Karpas-422 (cell line): Measurements from ENCODE around the gene MTA1. TPM values are rescaled to one million over a fixed set of nuclear protein-coding genes. Genes with fewer than 3 reads are reported as not detected.

Source experiments
- DNase-seq: peaks from one replicate; pipeline ENCODE4 v3.0.0-alpha.2; 2015
- H2AFZ ChIP-seq: fragments of 200-600 bp; sonication (generic); 2 replicates; pipeline ENCODE4 v1.6.1; 2014; ENCODE audit warnings: antibody characterized with exemption, low read length, mixed read lengths
- H3K27ac ChIP-seq: fragments of 200-600 bp; sonication (generic); 2 replicates; pipeline ENCODE4 v1.5.1; 2014; ENCODE audit warnings: mild to moderate bottlenecking, low read length, moderate library complexity
- H3K27me3 ChIP-seq: fragments of 200-600 bp; sonication (generic); 2 replicates; pipeline ENCODE4 v1.6.1; 2014; ENCODE audit warnings: low read length, mixed read lengths
- H3K36me3 ChIP-seq: fragments of 200-600 bp; sonication (generic); 2 replicates; pipeline ENCODE4 v1.6.1; 2014; ENCODE audit warnings: low read length, mixed read lengths; ENCODE audit not compliant: insufficient read depth
- H3K4me1 ChIP-seq: fragments of 200-600 bp; sonication (generic); 2 replicates; pipeline ENCODE4 v1.6.1; 2014; ENCODE audit warnings: mild to moderate bottlenecking, low read length, mixed read lengths
- H3K4me2 ChIP-seq: fragments of 200-600 bp; sonication (generic); 2 replicates; pipeline ENCODE4 v1.6.1; 2014; ENCODE audit warnings: low read length, low read depth, mild to moderate bottlenecking; ENCODE audit not compliant: poor library complexity, severe bottlenecking
- H3K4me3 ChIP-seq: fragments of 200-600 bp; sonication (generic); 2 replicates; pipeline ENCODE4 v1.5.1; 2014; ENCODE audit warnings: mild to moderate bottlenecking, antibody characterized with exemption, low read length, mixed read lengths
- H3K79me2 ChIP-seq: fragments of 200-600 bp; sonication (generic); 2 replicates; pipeline ENCODE4 v1.6.1; 2014; ENCODE audit warnings: mild to moderate bottlenecking, low read length, mixed read lengths
- H3K9ac ChIP-seq: fragments of 200-600 bp; sonication (generic); 2 replicates; pipeline ENCODE4 v1.6.0; 2014; ENCODE audit warnings: low read length
- H3K9me2 ChIP-seq: fragments of 200-600 bp; sonication (generic), shearing (Covaris generic); replicated peaks from 2 replicates; pipeline ENCODE4 v1.6.0; 2014; ENCODE audit warnings: mild to moderate bottlenecking, low read length, moderate library complexity; ENCODE audit not compliant: insufficient read depth
- H3K9me3 ChIP-seq: fragments of 300-700, 200-600 bp; sonication (generic); 2 replicates; pipeline ENCODE4 v1.6.1; 2014; ENCODE audit warnings: low read length, mixed read lengths
- H4K20me1 ChIP-seq: fragments of 200-600 bp; sonication (generic); 2 replicates; pipeline ENCODE4 v1.6.1; 2014; ENCODE audit warnings: mild to moderate bottlenecking, antibody characterized with exemption, low read length, low read depth; ENCODE audit not compliant: insufficient read depth
- total RNA-seq: library from RNA; depleted of rRNA; stranded (reverse); fragments of >200 nt; shearing (Covaris generic); gene quantifications from 2 replicates; pipeline ENCODE4 v1.2.3, GENCODE V29; 2014; ENCODE audit warnings: low replicate concordance

Gene MTA1
- total RNA-seq, 1 experiment from 2014 or later = 94.6 TPM

- Histone ChIP-seq H3K27ac (no peak overlapping the region), H3K27me3 (no peaks in the 10 kb centered on the region), H4K20me1 (0 out of 2 replicates have a peak, but pooled peaks cover 9% of the 10 kb centered on the region), H3K79me2 (no peaks in the 10 kb centered on the region), H2AFZ (no peak overlapping the region), H3K9ac (no peak overlapping the region), H3K4me3 (no peak overlapping the region), H3K9me2 (no peaks in the 10 kb centered on the region), H3K36me3 (no peaks in the 10 kb centered on the region), H3K4me1 (0 out of 2 replicates have a peak, but pooled peaks cover 2% of the 10 kb centered on the region), H3K9me3 (no peaks in the 10 kb centered on the region), H3K4me2 (no peak overlapping the region)
- no peak for DNase-seq
Measured at GRCh38 chr14:105389976-105390848, 29.4 kb upstream of the MTA1 start.

GRCh38 chr14:105390849-105391500, 28.7 kb upstream of the MTA1 start:
- H3K4me2 ChIP-seq = no peak overlapping the region
- H3K36me3 ChIP-seq = no peaks in the 10 kb centered on the region
- 0 out of 2 replicates have a peak, but pooled peaks cover 2% of the 10 kb centered on the region for H3K4me1 ChIP-seq
- H3K9me2 ChIP-seq = no peaks in the 10 kb centered on the region
- no peaks in the 10 kb centered on the region for H3K9me3 ChIP-seq
- H3K27me3 ChIP-seq = no peaks in the 10 kb centered on the region
- H3K27ac ChIP-seq = no peak overlapping the region
- no peaks in the 10 kb centered on the region for H3K79me2 ChIP-seq
- H3K4me3 ChIP-seq = no peak overlapping the region
- H4K20me1 ChIP-seq = 0 out of 2 replicates have a peak, but pooled peaks cover 9% of the 10 kb centered on the region
- DNase-seq = no peak
- H3K9ac ChIP-seq = no peak overlapping the region
- no peak overlapping the region for H2AFZ ChIP-seq

GRCh38 chr14:105391541-105391940, 28.1 kb upstream of the MTA1 start:
- no peaks in the 10 kb centered on the region for H3K9me2 ChIP-seq
- H3K4me2 ChIP-seq = no peak overlapping the region
- DNase-seq = no peak
- no peak overlapping the region for H3K27ac ChIP-seq
- no peak overlapping the region for H2AFZ ChIP-seq
- no peaks in the 10 kb centered on the region for H3K9me3 ChIP-seq
- H3K36me3 ChIP-seq = no peaks in the 10 kb centered on the region
- H3K79me2 ChIP-seq = no peaks in the 10 kb centered on the region
- no peaks in the 10 kb centered on the region for H3K27me3 ChIP-seq
- H3K4me1 ChIP-seq = 0 out of 2 replicates have a peak, but pooled peaks cover 2% of the 10 kb centered on the region
- H3K9ac ChIP-seq = no peak overlapping the region
- 0 out of 2 replicates have a peak, but pooled peaks cover 9% of the 10 kb centered on the region for H4K20me1 ChIP-seq
- H3K4me3 ChIP-seq = no peak overlapping the region

- Histone ChIP-seq H3K36me3 (no peaks in the 10 kb centered on the region), H3K9me2 (no peaks in the 10 kb centered on the region), H3K27ac (no peak overlapping the region), H3K9me3 (no peaks in the 10 kb centered on the region), H3K79me2 (no peaks in the 10 kb centered on the region), H2AFZ (no peak overlapping the region), H3K4me1 (peaks cover 4% of the 10 kb centered on the region), H3K9ac (no peak overlapping the region), H3K4me3 (no peak overlapping the region), H3K27me3 (no peaks in the 10 kb centered on the region), H3K4me2 (no peak overlapping the region), H4K20me1 (0 out of 2 replicates have a peak, but pooled peaks cover 9% of the 10 kb centered on the region)
- DNase-seq = no peak
Measured at GRCh38 chr14:105392131-105393090, 27.2 kb upstream of the MTA1 start.

GRCh38 chr14:105393151-105393550, 26.5 kb upstream of the MTA1 start:
- no peak overlapping the region for H3K27ac ChIP-seq
- no peak overlapping the region for H3K4me2 ChIP-seq
- H3K36me3 ChIP-seq = no peaks in the 10 kb centered on the region
- no peak for DNase-seq
- no peak overlapping the region for H3K4me3 ChIP-seq
- H3K79me2 ChIP-seq = no peaks in the 10 kb centered on the region
- no peaks in the 10 kb centered on the region for H3K27me3 ChIP-seq
- no peaks in the 10 kb centered on the region for H3K9me2 ChIP-seq
- no peak overlapping the region for H3K9ac ChIP-seq
- H4K20me1 ChIP-seq = 0 out of 2 replicates have a peak, but pooled peaks cover 9% of the 10 kb centered on the region
- no peak overlapping the region for H2AFZ ChIP-seq
- no peaks in the 10 kb centered on the region for H3K9me3 ChIP-seq
- peaks cover 11% of the 10 kb centered on the region for H3K4me1 ChIP-seq

DNA sequence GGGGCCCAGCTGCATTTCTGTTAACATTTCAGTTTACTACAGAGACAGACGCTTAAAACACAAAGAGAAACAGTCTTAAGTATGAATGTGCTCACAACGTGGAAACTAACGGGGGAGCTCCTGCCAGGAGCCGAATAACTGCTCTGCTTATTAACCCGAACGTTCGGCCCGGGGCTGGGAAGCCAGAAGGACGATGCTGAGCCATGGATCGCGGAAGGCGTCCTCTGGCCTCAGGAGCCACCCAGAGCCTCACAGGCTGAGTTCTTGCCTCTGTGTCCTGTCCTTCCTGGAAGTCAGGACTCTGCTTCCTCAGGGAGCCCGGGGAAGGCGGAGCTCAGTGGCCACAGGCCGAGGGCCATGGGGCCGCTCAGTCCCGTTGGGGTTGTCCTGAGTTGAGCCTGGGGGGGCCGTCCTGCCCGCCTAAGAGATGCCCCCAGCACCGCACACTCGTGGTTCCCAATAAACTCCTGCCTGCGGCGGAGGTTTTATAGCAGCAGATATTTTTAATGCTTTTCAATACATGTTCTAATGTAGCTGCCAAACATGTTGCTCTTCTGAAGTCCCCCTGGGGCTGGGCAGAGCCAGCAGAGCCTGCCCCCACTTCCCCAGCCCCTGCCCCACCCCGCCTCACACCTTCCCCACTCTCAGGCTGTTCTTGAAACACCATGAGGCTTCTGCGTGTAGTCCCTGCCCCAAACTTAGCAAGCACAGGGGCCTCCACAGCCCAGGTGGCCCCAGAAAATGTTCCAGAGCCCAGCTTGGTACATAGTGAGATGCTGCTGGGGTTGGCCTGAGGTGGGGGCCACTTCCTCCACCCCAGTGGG, 24.7 kb upstream of the MTA1 start:
- H3K4me2 ChIP-seq = no peak overlapping the region
- no peak overlapping the region for H3K27ac ChIP-seq
- peaks cover 6% of the 10 kb centered on the region; the same call in 1 of the 2 replicates for H3K36me3 ChIP-seq
- H4K20me1 ChIP-seq = peaks cover 2% of the 10 kb centered on the region
- H3K27me3 ChIP-seq = no peaks in the 10 kb centered on the region
- H3K9ac ChIP-seq = no peak overlapping the region
- H2AFZ ChIP-seq = no peak overlapping the region
- no peak overlapping the region for H3K4me3 ChIP-seq
- H3K9me2 ChIP-seq = no peaks in the 10 kb centered on the region
- no peaks in the 10 kb centered on the region for H3K9me3 ChIP-seq
- peaks cover 11% of the 10 kb centered on the region for H3K79me2 ChIP-seq
- peaks cover 25% of the 10 kb centered on the region for H3K4me1 ChIP-seq
- DNase-seq = no peak

GRCh38 chr14:105395538-105395854, 24.1 kb upstream of the MTA1 start:
- Histone ChIP-seq H3K79me2 (peaks cover 11% of the 10 kb centered on the region), H3K4me3 (no peak overlapping the region), H3K36me3 (peaks cover 11% of the 10 kb centered on the region), H3K27me3 (no peaks in the 10 kb centered on the region), H3K4me1 (peaks cover 24% of the 10 kb centered on the region), H4K20me1 (peaks cover 8% of the 10 kb centered on the region), H2AFZ (no peak overlapping the region), H3K4me2 (no peak overlapping the region), H3K9ac (no peak overlapping the region), H3K27ac (no peak overlapping the region), H3K9me2 (no peaks in the 10 kb centered on the region), H3K9me3 (no peaks in the 10 kb centered on the region)
- DNase-seq = no peak
